Measurements from ENCODE around the gene NRARP.

DNA sequence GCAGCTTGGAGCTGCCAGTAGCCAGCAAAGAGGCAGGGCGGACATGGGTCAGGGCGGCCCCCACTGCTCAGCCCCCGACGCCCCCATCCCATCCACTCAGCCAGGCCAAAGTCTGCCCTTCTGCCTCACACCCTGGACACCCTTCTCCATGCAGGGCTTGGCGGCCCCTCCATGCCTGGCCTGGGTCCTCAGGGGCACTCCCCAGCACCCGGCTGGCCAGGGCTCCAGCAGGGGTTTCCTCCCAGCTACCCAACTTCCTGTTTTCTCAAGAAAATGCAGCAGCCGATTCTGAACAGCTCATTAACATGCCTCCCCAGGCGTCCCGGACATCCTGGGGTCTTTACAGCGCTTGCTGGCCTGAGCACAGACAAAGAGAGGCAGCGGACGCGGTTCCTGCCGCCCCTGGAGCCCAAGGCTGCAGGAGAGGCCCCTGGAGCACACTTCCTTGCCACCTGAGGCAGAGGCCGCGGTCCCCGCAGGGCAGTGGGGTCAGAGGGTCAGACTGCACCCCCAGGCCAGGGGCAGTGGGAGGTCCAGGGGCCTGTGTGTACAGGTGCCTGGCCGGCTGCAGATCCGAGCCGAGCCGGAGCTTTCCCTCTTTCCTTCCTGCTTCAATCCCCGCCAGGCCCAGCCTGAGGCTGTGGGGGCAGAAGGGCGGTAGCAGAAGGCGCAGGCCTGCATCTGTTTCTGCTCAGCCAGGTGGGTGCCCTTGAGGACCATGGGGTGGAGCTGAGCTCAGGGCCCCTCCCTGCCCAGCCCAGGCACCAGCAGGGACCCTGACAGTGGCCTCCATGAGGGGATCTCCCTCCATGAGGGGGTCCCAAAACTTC, 18.7 kb upstream of the NRARP start:
- no peak for TF ChIP-seq EZH2phosphoT487 (IDR thresholded peaks at IDR 0.05; ENCODE audit: borderline replicate concordance, low read depth, low read length)
- TF ChIP-seq, protein P1, sequence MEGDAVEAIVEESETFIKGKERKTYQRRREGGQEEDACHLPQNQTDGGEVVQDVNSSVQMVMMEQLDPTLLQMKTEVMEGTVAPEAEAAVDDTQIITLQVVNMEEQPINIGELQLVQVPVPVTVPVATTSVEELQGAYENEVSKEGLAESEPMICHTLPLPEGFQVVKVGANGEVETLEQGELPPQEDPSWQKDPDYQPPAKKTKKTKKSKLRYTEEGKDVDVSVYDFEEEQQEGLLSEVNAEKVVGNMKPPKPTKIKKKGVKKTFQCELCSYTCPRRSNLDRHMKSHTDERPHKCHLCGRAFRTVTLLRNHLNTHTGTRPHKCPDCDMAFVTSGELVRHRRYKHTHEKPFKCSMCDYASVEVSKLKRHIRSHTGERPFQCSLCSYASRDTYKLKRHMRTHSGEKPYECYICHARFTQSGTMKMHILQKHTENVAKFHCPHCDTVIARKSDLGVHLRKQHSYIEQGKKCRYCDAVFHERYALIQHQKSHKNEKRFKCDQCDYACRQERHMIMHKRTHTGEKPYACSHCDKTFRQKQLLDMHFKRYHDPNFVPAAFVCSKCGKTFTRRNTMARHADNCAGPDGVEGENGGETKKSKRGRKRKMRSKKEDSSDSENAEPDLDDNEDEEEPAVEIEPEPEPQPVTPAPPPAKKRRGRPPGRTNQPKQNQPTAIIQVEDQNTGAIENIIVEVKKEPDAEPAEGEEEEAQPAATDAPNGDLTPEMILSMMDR (conservative IDR thresholded peaks at IDR 0.05; ENCODE audit: low read length): no peak
